Measurements from ENCODE around the gene ZBTB45.

GRCh38 chr19:58480481-58480830, 39.2 kb downstream of the ZBTB45 start:
- no peak for TF ChIP-seq EZH2 (IDR thresholded peaks at IDR 0.05)
- no peak for TF ChIP-seq POLR2A (IDR thresholded peaks at IDR 0.05; ENCODE audit: borderline replicate concordance, extremely low read depth, insufficient read depth, insufficient read length)
- TF ChIP-seq CTCF (IDR thresholded peaks at IDR 0.05 in 2 of 3, conservative IDR thresholded peaks at IDR 0.05 in 1 of 3; ENCODE audit: borderline replicate concordance in 1 of 3, insufficient read depth in 1 of 3, low read depth in 2 of 3, low read length in 2 of 3): no peak
- TF ChIP-seq SIN3A (IDR thresholded peaks at IDR 0.05; ENCODE audit: low read depth): no peak
- TF ChIP-seq POLR2AphosphoS5 (IDR thresholded peaks at IDR 0.05; ENCODE audit: low read depth, low read length): no peak
- no peak for TF ChIP-seq ZFX (IDR thresholded peaks at IDR 0.05)
- TF ChIP-seq EGR1 (IDR thresholded peaks at IDR 0.05; ENCODE audit: low read depth): no peak
- TF ChIP-seq MAX (IDR thresholded peaks at IDR 0.05): no peak
- TF ChIP-seq FOSL1 (IDR thresholded peaks at IDR 0.05; ENCODE audit: low read depth): no peak
- TF ChIP-seq REST (IDR thresholded peaks at IDR 0.05; ENCODE audit: low read depth): no peak
